IPS DF 4.7 (cell line): ENCODE data around the gene POLE2.
"Not testable (repeated sequence)": the region's sequence is repeated elsewhere in the genome, so short reads cannot be mapped to it uniquely, and the experiment has no call there.

Source experiments
- DNase-seq: peaks from one replicate; pipeline ENCODE4 v3.0.0-alpha.2; 2013; ENCODE audit warnings: low spot score; ENCODE audit errors: extremely low read depth

POLE2 gene

DNA sequence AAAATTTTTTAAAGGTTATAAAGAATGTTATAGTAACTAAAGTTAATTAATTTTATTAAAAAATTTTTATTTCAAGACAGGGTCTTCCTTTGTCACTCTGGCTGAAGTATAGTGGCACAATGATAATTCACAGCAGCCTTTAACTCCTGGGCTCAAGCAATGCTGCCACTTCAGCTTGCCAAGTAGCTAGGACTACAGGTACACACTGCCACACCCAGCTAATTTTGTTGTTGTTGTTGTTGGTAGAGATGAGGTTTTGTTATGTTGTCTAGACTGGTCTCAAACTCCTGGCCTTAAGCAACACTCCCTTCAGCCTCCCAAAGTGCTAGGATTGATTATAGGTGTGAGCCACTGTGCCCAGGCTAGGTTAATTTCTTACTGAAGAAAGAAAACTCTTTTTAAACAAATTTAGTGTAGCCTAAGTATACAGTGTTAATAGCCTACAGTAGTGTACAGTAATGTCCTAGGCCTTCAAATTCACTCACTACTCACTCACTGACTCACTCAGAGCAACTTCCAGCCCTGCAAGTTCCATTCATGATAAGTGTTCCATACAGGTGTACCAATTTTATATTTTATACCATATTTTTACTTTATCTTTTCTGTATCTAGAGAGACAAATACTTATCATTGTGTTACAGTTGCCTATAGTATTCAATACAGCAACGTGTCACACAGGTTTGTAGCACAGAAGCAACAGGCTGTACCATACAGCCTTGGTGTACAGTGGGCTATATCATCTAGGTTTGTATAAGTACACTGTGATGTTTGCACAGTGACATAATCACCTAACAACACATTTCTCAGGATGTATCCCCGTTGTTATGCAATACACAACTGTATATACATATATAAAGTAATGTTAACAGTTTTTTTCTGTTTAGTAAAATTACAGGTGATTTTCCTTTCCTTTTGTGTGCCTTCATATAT lies 28.2 kb downstream of the POLE2 start:
- DNase-seq = no peak

DNA sequence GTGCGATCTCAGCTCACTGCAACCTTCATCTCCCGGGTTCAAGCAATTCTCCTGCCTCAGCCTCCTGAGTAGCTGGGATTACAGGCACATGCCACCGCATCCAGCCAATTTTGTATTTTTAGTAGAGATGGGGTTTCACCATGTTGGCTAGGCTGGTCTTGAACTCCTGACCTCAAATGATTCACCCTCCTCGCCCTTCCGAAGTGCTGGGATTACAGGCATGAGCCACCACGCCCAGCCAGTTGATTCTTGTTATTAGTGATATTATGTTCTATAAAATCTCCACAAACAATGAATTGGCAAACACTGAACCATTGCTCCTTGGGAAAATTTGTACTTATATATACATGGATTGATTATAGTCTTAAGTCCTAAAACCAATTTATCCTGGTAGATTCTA lies 30.5 kb downstream of the POLE2 start:
- DNase-seq = not testable (repeated sequence)

DNA sequence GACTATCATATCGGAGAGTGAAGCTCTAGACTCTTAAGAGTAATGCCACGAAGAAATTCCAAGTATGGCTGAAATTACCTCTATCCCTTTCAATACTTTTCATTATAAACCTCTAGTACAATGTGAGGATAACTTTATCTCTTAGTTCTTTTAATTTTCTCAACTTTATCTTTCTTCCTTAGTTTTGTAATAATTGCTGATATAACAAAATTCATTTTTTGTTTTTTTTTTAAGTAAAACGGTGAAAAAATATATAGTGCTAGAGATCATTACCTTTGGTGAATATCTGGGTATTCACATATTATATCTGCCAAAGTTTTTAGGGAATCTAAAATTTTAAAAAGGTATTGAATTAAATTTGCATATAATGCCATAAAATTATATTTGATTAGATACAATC lies 33.5 kb downstream of the POLE2 start:
- no peak for DNase-seq

DNA sequence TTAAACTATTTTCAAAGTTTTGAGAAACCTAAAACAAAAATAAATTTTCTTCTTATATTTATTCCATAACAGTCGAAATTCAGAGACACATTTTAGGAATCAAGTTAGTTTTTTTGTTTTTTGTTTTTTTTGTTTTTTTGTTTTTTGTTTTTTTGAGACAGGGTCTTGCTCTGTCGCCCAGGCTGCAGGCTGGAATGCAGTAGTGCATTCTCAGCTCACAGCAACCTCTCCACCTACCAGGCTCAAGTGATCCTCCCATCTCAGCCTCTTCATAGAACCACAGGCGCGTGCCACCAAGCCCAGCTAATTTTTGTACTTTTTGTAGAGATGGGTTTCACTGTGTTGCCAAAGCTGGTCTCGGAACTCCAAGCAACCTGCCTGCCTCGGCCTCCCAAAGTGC lies 34.5 kb downstream of the POLE2 start:
- no peak for DNase-seq

DNA sequence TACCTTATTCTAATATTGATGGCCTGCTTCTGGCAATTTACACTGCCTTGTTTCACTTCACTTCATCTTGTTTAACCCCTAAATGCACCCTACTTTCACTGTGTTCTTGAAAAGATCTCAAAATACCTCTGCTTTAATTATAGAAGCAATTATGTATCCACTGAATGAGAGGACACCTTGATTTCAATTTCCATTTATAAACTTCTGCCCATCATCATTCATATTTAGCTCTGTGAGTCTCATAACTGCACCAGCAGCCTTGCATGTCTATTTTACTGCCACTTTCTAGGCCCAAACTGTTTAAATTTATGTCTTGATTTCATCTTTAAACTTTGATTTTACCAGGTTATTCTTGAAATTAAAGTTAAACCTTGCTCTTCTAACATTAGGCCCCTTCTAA lies 45.9 kb downstream of the POLE2 start:
- no peak for DNase-seq

DNA sequence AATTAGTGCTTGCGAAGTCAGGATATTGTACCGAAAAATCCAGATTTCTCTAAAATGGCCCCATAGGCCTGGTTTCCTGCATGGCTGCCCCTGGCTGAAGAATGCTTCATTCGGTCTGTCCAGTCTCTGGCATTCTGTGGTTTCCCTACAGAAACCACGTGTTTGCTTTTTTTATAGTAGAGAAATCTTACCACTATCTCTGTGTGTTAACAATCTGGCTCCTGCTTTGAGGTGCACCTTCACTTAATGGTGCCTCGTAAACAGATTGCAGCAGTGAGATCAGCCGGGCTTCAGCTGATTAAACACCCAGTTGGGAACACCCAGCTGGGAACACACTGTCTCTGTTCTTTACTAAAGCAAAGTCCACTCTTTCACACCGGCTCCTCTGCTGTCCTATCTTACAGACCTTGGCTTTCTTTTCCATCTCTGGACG lies 46.3 kb downstream of the POLE2 start:
- no peak for DNase-seq

DNA sequence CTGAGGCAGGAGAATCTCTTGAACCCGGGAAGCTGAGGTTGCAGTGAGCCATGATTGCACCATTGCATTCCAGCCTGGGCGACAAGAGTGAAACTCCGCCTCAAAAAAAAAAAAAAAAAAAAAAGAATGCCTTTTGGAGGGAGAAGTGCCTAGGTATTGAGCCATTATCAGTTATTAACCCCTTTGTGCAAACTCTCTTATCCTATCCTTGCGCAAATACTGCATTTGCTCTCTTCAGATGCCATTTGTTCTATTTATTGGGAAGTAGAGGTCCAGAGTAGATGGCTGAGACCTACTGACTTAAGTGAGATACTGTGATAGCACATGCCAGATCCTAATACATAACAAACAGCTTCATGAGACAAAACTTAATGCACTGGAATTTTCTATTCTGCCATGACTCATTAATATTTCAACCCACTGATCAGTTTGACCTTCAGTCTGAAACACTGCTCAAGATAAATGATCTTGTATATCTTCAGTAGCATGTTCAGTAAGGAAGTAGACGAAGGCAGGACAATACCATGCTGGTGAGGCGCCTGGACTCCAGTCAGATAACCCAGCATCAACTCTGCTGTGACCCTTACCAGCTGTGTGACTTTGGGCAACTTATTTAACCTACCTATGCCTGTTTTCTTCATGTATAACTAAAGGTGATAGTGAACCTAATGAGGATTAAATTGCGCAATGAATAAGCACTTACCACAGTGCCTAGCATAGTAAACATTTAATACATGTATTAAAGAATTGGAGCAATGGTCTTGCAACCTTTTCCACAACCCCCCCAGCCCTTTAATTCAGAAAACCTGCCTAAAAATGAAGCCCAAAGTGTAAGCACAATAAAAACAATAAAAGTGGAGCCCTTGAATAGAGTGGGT lies 47.2 kb downstream of the POLE2 start:
- no peak for DNase-seq

DNA sequence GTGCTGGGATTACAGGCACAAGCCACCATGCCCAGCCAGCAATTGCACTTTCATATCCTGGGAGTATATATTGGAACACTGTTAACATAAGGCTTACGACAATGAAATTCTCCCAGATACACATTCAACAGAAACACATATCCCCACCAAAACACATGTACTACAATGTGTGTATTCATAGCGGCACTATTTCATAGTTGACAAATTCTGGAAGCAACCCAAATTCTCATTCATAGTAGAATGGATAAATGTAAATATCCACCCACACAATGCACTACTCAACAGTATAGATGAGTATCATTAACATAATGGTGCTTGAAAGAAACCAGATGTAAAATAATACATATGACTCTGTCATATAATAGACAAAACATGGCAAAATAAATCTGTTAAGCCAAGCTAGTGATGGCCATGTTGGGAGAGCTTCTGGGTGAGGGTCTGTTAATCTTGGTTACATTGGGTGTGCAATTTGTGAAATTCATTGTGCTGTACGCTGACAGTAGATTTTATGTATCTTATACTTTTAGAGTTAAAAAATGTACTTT lies 50.4 kb downstream of the POLE2 start:
- DNase-seq = no peak

DNA sequence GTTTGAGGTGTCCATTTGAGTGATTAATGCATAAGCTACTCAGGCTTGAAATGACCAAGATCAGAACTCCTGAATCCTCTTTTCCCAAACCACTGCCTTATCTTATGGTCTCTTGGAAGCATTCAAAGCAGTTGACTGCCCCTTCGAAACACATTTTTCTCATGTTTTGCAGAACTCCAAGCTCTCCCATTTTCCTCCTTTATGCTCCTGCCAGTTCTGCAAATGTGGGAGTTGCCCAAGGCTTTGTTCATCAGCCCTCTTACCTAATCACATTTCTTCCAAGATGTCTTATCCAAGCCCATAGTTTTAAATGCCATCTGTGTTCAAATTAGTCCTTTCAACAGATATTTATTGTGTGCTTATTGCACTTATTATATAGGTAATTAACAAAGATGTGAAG lies 51.1 kb downstream of the POLE2 start:
- DNase-seq = no peak

DNA sequence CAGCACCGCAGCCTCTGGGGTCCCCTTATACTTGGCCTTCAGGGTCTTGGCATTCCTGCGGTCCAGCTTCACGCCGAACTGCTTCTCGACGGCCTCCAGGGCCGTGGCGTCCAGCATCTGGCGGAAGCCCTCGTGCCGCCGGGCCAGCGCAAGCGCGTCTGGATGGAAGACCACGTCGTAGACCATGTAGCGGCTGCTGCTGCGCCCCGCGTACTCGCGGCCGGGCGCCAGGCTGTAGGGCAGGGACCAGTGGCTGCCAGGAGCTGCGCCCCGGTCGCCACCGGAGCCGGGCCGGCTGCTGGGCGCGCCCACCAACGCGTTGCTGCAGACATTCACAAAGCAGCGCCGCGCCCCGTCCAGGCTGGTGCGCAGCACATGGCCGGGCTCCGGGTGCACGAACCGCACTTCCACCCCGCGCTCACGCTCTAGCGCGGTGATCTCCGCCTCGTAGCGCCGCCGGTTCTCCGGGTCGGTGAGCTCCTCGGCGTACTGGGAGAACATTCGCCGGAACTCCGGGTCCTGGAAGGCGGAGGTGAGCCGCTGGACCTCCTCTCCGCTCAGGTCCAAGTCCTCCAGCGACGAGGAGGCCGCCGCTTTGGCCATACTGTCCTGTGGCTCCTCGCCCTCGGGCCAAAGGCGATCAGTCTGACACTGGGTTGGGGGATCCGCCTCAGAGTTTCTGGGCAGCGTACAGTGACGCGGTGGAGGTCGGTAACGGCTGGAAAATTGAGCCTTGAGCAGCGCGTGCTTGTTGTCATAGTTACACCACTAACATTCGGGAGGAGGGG lies 53.3 kb downstream of the POLE2 start, which contains the start of gene DNAAF2:
Gene DNAAF2 (minus strand): TSS at position 698 of the 788 bp plus-strand sequence. CDS start 95 bp downstream, at position 603.
- no peak for DNase-seq

DNA sequence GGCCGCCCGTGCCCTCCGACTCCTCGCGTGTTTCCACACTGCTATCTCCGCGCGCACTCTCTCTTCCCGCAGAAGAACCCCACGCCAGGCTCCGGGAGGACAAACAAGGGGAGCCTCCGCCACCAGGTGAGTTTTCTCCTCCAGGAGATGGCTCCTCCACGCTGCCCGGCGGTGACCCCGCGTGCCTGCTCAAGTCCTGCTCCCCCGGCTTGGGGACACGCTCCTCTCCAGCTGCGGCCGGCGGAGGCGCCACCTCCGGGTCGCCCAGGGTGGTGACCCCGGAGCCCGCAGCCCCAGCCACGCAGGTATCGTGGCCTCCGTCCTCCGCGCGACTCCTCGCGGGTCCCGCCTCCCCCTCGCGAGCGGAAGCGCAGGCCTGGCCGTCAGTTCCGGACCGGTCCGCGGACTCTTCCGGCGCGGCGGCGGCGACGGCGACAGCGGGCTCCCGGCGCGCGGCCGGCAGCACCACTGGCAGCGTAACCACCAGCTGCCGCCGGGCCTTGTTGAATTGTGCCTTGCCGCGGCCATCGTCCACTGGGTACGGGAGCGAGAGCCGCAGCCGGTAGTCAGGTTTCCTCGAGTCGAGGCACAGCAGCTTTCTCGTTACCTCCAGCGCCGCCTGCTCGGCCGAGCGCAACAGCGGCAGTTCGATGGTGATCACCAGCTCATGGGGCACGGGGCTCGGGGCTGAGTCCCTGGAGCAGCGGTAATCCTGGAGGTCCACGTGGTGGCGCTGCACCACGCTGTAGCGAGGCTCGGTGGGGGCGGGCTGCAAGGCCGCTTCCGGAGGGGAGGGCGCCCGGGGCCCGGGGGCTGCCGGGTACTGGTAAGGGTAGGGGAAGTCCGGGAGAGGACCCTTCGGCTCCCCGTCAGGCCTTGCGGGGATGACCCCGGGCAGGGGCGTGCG lies 54.1 kb downstream of the POLE2 start:
- no peak for DNase-seq

DNA sequence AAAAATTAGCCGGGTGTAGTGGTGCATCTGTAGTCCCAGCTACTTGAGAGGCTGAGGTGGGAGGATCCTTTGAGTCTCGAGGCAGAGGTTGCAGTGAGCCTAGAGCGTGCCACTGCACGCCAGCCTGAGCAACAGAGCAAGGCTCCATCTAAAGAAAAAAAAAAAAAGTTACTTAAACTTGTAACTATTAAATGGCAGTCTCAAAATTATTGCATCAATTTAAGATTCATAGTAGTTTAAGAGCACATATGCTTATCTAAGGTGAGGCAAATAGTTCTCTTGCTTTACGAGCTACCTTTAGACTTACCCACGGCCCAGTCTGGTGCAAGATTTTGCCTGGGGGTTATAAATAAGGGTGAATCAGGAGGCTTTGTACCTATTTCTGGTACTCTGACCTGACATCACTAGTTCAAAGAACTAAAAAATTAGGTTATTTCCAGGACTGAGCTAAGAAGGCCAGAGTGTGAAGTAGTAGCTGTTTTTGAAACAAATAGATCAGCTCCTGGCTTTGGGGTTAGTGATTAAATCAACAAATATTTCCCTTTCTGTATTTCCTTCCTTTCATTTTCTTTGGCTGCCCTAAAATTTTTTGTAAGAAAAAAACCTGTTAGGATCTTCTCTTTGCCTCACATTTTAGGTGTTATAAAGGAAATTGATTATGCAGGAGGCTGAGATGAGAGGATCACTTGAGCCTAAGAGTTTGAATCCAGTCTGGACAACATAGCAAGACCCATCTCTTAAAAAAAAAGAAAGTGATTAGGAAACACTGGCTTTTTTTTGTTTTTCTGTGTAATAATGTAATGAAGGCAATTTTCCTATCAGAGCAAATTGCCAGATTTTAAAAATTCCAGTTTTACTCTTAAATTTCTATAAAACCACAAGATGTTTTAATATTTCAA lies 63.8 kb downstream of the POLE2 start:
- no peak for DNase-seq

DNA sequence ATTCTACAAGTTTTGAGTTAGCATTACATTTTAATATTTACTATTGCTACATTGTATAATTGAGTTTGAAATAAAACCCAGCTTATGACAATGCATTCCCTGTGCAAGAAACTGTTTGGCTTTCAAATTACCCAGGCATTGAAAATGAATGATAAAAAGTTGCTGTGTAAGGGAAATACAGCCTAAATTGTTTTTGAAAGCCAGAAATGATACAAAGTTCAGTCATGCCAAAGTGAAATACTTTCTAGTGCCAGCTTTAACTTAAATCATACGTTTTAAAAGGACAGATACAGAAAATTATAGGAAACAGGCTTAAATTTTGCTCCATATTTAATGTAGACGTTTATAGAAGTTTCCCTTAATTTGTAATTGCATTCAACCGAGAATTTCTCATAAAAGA lies 64.6 kb downstream of the POLE2 start:
- DNase-seq = no peak

DNA sequence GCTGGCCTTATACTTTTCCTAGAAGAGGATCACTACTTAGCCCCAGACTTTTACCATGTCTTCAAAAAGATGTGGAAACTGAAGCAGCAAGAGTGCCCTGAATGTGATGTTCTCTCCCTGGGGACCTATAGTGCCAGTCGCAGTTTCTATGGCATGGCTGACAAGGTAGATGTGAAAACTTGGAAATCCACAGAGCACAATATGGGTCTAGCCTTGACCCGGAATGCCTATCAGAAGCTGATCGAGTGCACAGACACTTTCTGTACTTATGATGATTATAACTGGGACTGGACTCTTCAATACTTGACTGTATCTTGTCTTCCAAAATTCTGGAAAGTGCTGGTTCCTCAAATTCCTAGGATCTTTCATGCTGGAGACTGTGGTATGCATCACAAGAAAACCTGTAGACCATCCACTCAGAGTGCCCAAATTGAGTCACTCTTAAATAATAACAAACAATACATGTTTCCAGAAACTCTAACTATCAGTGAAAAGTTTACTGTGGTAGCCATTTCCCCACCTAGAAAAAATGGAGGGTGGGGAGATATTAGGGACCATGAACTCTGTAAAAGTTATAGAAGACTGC lies 65.9 kb downstream of the POLE2 start:
- DNase-seq = no peak

DNA sequence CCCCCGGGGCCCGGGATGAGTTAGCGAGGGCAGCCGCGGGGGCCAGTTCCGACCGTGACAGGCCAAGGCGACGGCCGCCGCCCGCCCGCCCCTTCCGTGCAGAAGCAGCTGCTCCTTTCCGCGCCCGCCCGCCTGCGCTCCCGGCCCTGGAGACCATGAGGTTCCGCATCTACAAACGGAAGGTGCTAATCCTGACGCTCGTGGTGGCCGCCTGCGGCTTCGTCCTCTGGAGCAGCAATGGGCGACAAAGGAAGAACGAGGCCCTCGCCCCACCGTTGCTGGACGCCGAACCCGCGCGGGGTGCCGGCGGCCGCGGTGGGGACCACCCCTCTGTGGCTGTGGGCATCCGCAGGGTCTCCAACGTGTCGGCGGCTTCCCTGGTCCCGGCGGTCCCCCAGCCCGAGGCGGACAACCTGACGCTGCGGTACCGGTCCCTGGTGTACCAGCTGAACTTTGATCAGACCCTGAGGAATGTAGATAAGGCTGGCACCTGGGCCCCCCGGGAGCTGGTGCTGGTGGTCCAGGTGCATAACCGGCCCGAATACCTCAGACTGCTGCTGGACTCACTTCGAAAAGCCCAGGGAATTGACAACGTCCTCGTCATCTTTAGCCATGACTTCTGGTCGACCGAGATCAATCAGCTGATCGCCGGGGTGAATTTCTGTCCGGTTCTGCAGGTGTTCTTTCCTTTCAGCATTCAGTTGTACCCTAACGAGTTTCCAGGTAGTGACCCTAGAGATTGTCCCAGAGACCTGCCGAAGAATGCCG lies 66.7 kb downstream of the POLE2 start:
- DNase-seq = no peak

DNA sequence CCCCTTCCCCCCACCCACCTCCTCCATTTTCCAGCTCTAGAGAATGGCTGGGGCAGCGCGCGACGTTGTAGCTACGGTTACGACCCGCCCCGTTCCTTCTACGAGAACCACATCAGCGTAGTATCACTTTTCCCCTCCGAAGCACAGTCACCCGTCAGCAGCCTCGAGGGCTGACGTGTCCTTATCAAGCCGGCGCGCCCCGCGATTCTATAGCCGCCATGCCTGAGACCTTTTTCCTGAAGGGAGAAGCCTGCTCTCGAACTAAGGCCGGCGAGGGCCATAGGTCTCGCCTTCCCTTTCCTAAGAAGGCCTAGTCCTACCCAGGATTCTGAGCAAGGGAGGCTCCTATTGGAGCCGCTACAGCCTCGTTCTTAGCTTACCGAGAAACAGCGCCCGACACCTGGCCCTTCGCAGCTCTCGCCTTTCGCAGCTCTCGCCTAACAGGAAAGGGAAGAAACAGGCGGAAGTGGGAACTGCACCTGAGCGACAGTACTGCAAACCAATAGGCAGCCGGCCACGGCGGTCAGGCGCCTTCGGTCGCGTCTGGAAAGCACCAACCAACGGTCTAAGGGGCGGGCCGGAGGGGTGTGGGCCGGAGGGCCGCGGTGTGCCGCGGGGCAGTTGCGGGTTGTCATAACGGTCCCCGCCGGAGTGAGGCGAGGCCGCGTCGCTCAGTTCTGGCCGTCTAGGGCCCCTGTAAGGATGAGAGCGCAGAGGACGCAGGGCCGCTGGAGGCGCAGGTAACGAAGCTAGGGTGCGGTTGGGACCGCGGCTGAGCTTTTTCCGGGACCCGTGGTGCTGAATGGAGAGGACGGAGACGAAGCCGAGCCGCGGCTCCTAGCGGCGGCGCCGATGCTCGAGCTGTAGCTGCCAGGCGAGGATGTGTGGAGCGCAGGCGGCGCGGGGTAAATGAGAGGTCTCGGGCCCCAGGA lies 67.6 kb downstream of the POLE2 start, which contains the start of the genes MGAT2 and RPL36AL:
Gene MGAT2 (plus strand): TSS at position 618 of the 932 bp plus-strand sequence. CDS start 470 bp downstream, outside the sequence.
Gene RPL36AL (minus strand): TSS at position 445 of the 932 bp plus-strand sequence. CDS start 1,522 bp downstream, outside the sequence.
- peak; percentile 95 for DNase-seq
